ENCODE results near the gene TMEM151A.

TMEM151A gene

GRCh38 chr11:66333896-66334604 is 42.4 kb downstream of the TMEM151A start:
- Histone ChIP-seq H3K4me1 (ENCODE audit: low read length) (no peaks in the 10 kb centered on the region), H4K20me1 (ENCODE audit: insufficient read depth, low read length) (no peaks in the 10 kb centered on the region), H3K9ac (ENCODE audit: low read length) (no peak overlapping the region), H3K36me3 (replicated peaks; ENCODE audit: insufficient read depth, low read length) (no peaks in the 10 kb centered on the region), H3K27me3 (replicated peaks; ENCODE audit: insufficient read depth, low read length) (peaks cover 55% of the 10 kb centered on the region), H3K9me3 (replicated peaks; ENCODE audit: insufficient read depth, low read length) (no peaks in the 10 kb centered on the region), H2AFZ (ENCODE audit: low read length) (no peak overlapping the region), H3K4me2 (ENCODE audit: low read depth, low read length) (no peak overlapping the region), H3K27ac (ENCODE audit: low read length) (no peak overlapping the region), H3K9me2 (replicated peaks; ENCODE audit: insufficient read depth, low read length) (no peaks in the 10 kb centered on the region), H3K4me3 (ENCODE audit: low read length) (no peak overlapping the region), H3F3A (ENCODE audit: insufficient read depth, low read length) (no peaks in the 10 kb centered on the region), H3K79me2 (ENCODE audit: low read length) (no peaks in the 10 kb centered on the region)
- TF ChIP-seq EZH2 (optimal IDR thresholded peaks at IDR 0.05; ENCODE audit: low read depth, low read length) (no peak), EZH2phosphoT487 (IDR thresholded peaks at IDR 0.05; ENCODE audit: low read length) (no peak), CTCF (IDR thresholded peaks at IDR 0.05; ENCODE audit: low read length) (no peak)
- no peak for DNase-seq

- H3K9me3 ChIP-seq (replicated peaks; ENCODE audit: insufficient read depth, low read length), result no peaks in the 10 kb centered on the region
- H3K4me1 ChIP-seq (ENCODE audit: low read length), result no peaks in the 10 kb centered on the region
- H2AFZ ChIP-seq (ENCODE audit: low read length), result no peak overlapping the region
- no peaks in the 10 kb centered on the region for H3K79me2 ChIP-seq (ENCODE audit: low read length)
- H3K27me3 ChIP-seq (replicated peaks; ENCODE audit: insufficient read depth, low read length), result peaks cover 55% of the 10 kb centered on the region
- no peak overlapping the region for H3K4me3 ChIP-seq (ENCODE audit: low read length)
- H3K9me2 ChIP-seq (replicated peaks; ENCODE audit: insufficient read depth, low read length), result no peaks in the 10 kb centered on the region
- no peak for DNase-seq
- no peak overlapping the region for H3K27ac ChIP-seq (ENCODE audit: low read length)
- no peak overlapping the region for H3K9ac ChIP-seq (ENCODE audit: low read length)
- no peak for TF ChIP-seq EZH2 (optimal IDR thresholded peaks at IDR 0.05; ENCODE audit: low read depth, low read length)
- TF ChIP-seq EZH2phosphoT487 (IDR thresholded peaks at IDR 0.05; ENCODE audit: low read length), result no peak
- no peak for TF ChIP-seq CTCF (IDR thresholded peaks at IDR 0.05; ENCODE audit: low read length)
- H4K20me1 ChIP-seq (ENCODE audit: insufficient read depth, low read length), result no peaks in the 10 kb centered on the region
- no peaks in the 10 kb centered on the region for H3K36me3 ChIP-seq (replicated peaks; ENCODE audit: insufficient read depth, low read length)
- H3K4me2 ChIP-seq (ENCODE audit: low read depth, low read length), result no peak overlapping the region
- no peaks in the 10 kb centered on the region for H3F3A ChIP-seq (ENCODE audit: insufficient read depth, low read length)
Measured at GRCh38 chr11:66334605-66335442, 43.1 kb downstream of the TMEM151A start.

GRCh38 chr11:66335531-66336233 is 44.0 kb downstream of the TMEM151A start:
- Histone ChIP-seq H3K27ac (ENCODE audit: low read length) (no peak overlapping the region), H3K4me1 (ENCODE audit: low read length) (no peaks in the 10 kb centered on the region), H3K9me2 (replicated peaks; ENCODE audit: insufficient read depth, low read length) (no peaks in the 10 kb centered on the region), H3K79me2 (ENCODE audit: low read length) (no peaks in the 10 kb centered on the region), H3K4me3 (ENCODE audit: low read length) (no peak overlapping the region), H3K9ac (ENCODE audit: low read length) (no peak overlapping the region), H3F3A (ENCODE audit: insufficient read depth, low read length) (no peaks in the 10 kb centered on the region), H3K36me3 (replicated peaks; ENCODE audit: insufficient read depth, low read length) (no peaks in the 10 kb centered on the region), H4K20me1 (ENCODE audit: insufficient read depth, low read length) (no peaks in the 10 kb centered on the region), H3K27me3 (replicated peaks; ENCODE audit: insufficient read depth, low read length) (peaks cover 46% of the 10 kb centered on the region), H3K9me3 (replicated peaks; ENCODE audit: insufficient read depth, low read length) (no peaks in the 10 kb centered on the region), H2AFZ (ENCODE audit: low read length) (no peak overlapping the region), H3K4me2 (ENCODE audit: low read depth, low read length) (no peak overlapping the region)
- TF ChIP-seq CTCF (IDR thresholded peaks at IDR 0.05; ENCODE audit: low read length), result no peak
- no peak for DNase-seq
